Activated CD4-positive, CD25-positive, alpha-beta regulatory T cell (primary cell): ENCODE measurements around the gene METTL16.

Experiments
- DNase-seq, 4 experiments: peaks; one replicate each; lab custom pipeline; 2025; lab: John Stamatoyannopoulos, UW

Gene METTL16

GRCh38 chr17:2380226-2380922, 131.3 kb downstream of the METTL16 start:
- no peak for DNase-seq

- DNase-seq = no peak
Measured at GRCh38 chr17:2379489-2380225, 132.0 kb downstream of the METTL16 start.

GRCh38 chr17:2378905-2379304, 132.8 kb downstream of the METTL16 start:
- DNase-seq = no peak

- no peak for DNase-seq
Measured at GRCh38 chr17:2377659-2378058, 134.0 kb downstream of the METTL16 start.

- DNase-seq = no peak
Measured at GRCh38 chr17:2376107-2376506, 135.6 kb downstream of the METTL16 start.

GRCh38 chr17:2375406-2375805, 136.3 kb downstream of the METTL16 start:
- no peak for DNase-seq

- DNase-seq = no peak
Measured at GRCh38 chr17:2374549-2375285, 137.0 kb downstream of the METTL16 start.

GRCh38 chr17:2373179-2373578, 138.5 kb downstream of the METTL16 start:
- no peak for DNase-seq

GRCh38 chr17:2372681-2373080, 139.0 kb downstream of the METTL16 start:
- no peak for DNase-seq

- DNase-seq = no peak
Measured at GRCh38 chr17:2372180-2372579, 139.5 kb downstream of the METTL16 start.

GRCh38 chr17:2371183-2372130, 140.2 kb downstream of the METTL16 start:
- no peak for DNase-seq

- DNase-seq = no peak
Measured at GRCh38 chr17:2370211-2370589, 141.5 kb downstream of the METTL16 start.

- DNase-seq = no peak
Measured at GRCh38 chr17:2369551-2370210, 142.0 kb downstream of the METTL16 start.

GRCh38 chr17:2369039-2369438, 142.6 kb downstream of the METTL16 start:
- DNase-seq = no peak

- DNase-seq = no peak
Measured at GRCh38 chr17:2368359-2368758, 143.3 kb downstream of the METTL16 start.

GRCh38 chr17:2366747-2367494, 144.8 kb downstream of the METTL16 start:
- DNase-seq = no peak
